SK-N-SH treated with all-trans-retinoic acid at 6 μM for 48 hours (cell line): ENCODE measurements around the gene SLITRK6.
"Not testable (repeated sequence)": the region's sequence is repeated elsewhere in the genome, so short reads cannot be mapped to it uniquely, and the experiment has no call there.

Experiments
- ATAC-seq: fragments of 200-7000 bp; cut with Tn5 transposase; 3 replicates; pipeline ENCODE4 v1.9.1; 2020; ENCODE audit warnings: mild to moderate bottlenecking, moderate library complexity
- BACH2 ChIP-seq: fragments of 250-450 bp; sonication (Bioruptor Pico); IDR thresholded peaks from 2 replicates; pipeline ENCODE4 v1.9.0; 2021; ENCODE audit warnings: mild to moderate bottlenecking, borderline replicate concordance
- ESRRG ChIP-seq: fragments of 250-450 bp; sonication (Bioruptor Pico); IDR thresholded peaks from 2 replicates; pipeline ENCODE4 v1.6.1; 2021; ENCODE audit warnings: mild to moderate bottlenecking
- ISL1 ChIP-seq: fragments of 250-450 bp; sonication (Bioruptor Pico); IDR thresholded peaks from 2 replicates; pipeline ENCODE4 v2.1.2; 2022; ENCODE audit warnings: mild to moderate bottlenecking, moderate library complexity
- SNAI2 ChIP-seq: fragments of 250-450 bp; sonication (Bioruptor Pico); IDR thresholded peaks from 2 replicates; pipeline ENCODE4 v1.5.0; 2020; ENCODE audit warnings: mild to moderate bottlenecking, moderate library complexity
- TCF4 ChIP-seq: fragments of 250-450 bp; sonication (Bioruptor Pico); IDR thresholded peaks from 2 replicates; pipeline ENCODE4 v1.8.0; 2021; ENCODE audit warnings: mild to moderate bottlenecking, moderate library complexity, borderline replicate concordance
- ZNF70 ChIP-seq: fragments of 450-650 bp; formaldehyde crosslinking; IDR thresholded peaks from 2 replicates; pipeline ENCODE4 v1.5.0; 2020; ENCODE audit warnings: mild to moderate bottlenecking, moderate library complexity
- ZNF8 ChIP-seq: fragments of 450-650 bp; formaldehyde crosslinking; IDR thresholded peaks from 2 replicates; pipeline ENCODE4 v1.5.0; 2020; ENCODE audit warnings: mild to moderate bottlenecking, moderate library complexity
- TF ChIP-seq, protein P1 (sequence below): fragments of 250-450 bp; sonication (Bioruptor Pico); IDR thresholded peaks from 2 replicates; pipeline ENCODE4 v1.8.0; 2021; ENCODE audit warnings: low read depth, mild to moderate bottlenecking, moderate library complexity, borderline replicate concordance
- TF ChIP-seq, protein P2 (sequence below): fragments of 250-450 bp; sonication (Bioruptor Pico); IDR thresholded peaks from 2 replicates; pipeline ENCODE4 v1.5.0; 2020; ENCODE audit warnings: mild to moderate bottlenecking, moderate library complexity

The SLITRK6 gene

DNA sequence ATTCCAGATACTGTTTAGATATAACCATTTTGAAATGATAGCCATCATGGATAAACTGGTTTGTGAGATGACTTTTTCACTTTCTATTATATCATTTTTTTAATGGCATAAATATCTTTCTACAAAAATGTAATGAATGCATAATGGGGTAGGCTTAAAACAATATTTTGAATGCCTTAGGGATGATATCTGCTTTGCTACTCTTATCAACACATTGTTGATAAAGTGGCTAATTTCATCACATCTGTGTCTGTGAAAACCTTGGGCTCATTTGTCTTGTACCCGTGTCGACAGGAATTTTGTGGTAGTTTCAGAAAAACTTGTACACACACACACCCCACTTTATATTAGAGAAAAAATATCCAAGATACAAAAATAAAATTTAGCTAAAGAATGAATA is 44.1 kb downstream of the SLITRK6 start:
- no peak for ATAC-seq
- no peak for TF ChIP-seq ZNF8
- peak; percentile 28; the same call in 1 of the 2 replicates for TF ChIP-seq TCF4 (CRISPR knock-in tag)
- TF ChIP-seq ESRRG (CRISPR knock-in tag): no peak
- TF ChIP-seq BACH2: no peak
- no peak for TF ChIP-seq SNAI2 (CRISPR knock-in tag)
- TF ChIP-seq, protein P1, sequence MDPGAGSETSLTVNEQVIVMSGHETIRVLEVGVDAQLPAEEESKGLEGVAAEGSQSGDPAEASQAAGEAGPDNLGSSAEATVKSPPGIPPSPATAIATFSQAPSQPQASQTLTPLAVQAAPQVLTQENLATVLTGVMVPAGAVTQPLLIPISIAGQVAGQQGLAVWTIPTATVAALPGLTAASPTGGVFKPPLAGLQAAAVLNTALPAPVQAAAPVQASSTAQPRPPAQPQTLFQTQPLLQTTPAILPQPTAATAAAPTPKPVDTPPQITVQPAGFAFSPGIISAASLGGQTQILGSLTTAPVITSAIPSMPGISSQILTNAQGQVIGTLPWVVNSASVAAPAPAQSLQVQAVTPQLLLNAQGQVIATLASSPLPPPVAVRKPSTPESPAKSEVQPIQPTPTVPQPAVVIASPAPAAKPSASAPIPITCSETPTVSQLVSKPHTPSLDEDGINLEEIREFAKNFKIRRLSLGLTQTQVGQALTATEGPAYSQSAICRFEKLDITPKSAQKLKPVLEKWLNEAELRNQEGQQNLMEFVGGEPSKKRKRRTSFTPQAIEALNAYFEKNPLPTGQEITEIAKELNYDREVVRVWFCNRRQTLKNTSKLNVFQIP (CRISPR knock-in tag): no peak
- TF ChIP-seq, protein P2, sequence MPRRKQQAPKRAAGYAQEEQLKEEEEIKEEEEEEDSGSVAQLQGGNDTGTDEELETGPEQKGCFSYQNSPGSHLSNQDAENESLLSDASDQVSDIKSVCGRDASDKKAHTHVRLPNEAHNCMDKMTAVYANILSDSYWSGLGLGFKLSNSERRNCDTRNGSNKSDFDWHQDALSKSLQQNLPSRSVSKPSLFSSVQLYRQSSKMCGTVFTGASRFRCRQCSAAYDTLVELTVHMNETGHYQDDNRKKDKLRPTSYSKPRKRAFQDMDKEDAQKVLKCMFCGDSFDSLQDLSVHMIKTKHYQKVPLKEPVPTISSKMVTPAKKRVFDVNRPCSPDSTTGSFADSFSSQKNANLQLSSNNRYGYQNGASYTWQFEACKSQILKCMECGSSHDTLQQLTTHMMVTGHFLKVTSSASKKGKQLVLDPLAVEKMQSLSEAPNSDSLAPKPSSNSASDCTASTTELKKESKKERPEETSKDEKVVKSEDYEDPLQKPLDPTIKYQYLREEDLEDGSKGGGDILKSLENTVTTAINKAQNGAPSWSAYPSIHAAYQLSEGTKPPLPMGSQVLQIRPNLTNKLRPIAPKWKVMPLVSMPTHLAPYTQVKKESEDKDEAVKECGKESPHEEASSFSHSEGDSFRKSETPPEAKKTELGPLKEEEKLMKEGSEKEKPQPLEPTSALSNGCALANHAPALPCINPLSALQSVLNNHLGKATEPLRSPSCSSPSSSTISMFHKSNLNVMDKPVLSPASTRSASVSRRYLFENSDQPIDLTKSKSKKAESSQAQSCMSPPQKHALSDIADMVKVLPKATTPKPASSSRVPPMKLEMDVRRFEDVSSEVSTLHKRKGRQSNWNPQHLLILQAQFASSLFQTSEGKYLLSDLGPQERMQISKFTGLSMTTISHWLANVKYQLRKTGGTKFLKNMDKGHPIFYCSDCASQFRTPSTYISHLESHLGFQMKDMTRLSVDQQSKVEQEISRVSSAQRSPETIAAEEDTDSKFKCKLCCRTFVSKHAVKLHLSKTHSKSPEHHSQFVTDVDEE (CRISPR knock-in tag): peak; percentile 34; the same call in 1 of the 2 replicates
- TF ChIP-seq ZNF70 (CRISPR knock-in tag): no peak
- peak; percentile 82 for TF ChIP-seq ISL1

DNA sequence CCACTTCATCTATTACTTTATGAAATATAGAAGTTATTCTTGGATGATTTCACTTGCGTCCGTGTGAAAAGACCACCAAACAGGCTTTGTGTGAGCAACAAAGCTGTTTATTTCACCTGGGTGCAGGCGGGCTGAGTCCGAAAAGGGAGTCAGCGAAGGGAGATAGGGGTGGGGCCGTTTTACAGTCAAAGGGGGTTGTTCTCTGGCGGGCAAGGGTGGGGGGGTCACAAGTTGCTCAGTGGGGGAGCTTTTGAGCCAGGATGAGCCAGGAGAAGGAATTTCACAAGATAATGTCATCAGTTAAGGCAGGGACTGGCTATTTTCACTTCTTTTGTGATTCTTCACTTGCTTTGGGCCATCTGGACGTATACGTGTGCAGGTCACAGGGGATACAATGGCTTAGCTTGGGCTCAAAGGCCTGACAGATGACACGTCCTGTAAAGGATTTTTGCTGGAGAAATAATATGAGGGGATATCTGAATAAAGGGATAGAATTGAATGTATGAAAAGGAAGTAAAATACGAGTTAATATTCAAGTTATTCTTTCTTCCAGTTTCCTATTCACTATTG is 55.9 kb downstream of the SLITRK6 start:
- ATAC-seq: not testable (repeated sequence)
